ENCODE measurements around the gene ZNF575.

ZNF575 gene

DNA sequence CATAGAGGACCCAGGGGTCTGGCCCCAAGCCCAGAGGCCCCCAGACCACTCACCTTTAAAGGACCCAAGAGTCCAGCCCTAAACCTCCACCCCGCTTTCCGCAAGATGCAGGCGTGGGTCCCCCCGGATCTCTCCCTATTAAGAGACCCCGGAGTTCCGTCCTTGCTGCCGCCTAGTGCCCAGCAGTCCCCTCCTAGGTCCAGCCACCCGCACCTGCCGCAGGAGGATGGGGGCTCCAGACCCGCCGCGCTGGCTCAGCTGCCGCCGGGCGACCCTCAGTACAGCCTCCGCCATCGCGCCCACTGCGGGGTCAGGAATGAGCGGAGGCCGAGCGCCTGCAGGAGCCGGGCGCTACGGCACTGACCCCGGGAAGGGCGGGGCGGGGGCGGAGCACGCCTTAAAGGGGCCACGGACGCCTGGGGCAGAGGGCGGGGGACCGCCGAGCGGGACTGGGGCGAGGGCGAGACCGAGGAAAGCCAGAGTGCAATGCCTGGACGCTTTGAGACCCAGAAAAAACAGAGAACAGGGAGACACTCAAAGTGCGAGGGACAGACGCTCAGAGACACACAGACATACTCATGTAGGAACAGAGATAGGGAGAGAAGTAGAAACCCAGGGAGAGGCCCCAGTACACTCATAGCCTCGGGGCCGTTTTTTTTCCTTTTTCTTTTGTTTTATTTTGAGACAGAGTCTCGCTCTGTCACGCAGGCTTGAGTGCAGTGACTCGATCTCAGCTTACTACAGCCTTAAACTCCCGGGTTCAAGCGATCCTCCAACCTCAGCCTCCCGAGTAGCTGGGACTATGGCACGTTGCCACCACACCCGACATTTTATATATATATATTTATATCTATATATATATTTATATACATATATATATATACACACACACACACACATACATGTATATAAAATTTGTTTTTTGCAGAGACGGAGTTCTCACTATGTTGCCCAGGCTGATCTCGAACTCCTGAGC, 5.8 kb upstream of the ZNF575 start, which contains the start of gene ETHE1 (continued):
- TF ChIP-seq, protein P1, sequence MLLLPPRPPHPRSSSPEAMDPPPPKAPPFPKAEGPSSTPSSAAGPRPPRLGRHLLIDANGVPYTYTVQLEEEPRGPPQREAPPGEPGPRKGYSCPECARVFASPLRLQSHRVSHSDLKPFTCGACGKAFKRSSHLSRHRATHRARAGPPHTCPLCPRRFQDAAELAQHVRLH (tag by site-specific recombination; IDR thresholded peaks at IDR 0.05): 0 out of 2 replicates have a peak, but pooled peaks have one; percentile 7
- TF ChIP-seq SP2 (tag by site-specific recombination; IDR thresholded peaks at IDR 0.05): peak; percentile 85
- TF ChIP-seq ZBTB48 (tag by site-specific recombination; IDR thresholded peaks at IDR 0.05): peak; percentile 80
- TF ChIP-seq ZIC2 (tag by site-specific recombination; IDR thresholded peaks at IDR 0.05): peak; percentile 51; the same call in 1 of the 2 replicates
- peak; percentile 18; the same call in 1 of the 2 replicates for TF ChIP-seq ZNF223 (tag by site-specific recombination; IDR thresholded peaks at IDR 0.05)
- peak; percentile 92 for TF ChIP-seq KLF10 (tag by site-specific recombination; IDR thresholded peaks at IDR 0.05)
- TF ChIP-seq, protein P2, sequence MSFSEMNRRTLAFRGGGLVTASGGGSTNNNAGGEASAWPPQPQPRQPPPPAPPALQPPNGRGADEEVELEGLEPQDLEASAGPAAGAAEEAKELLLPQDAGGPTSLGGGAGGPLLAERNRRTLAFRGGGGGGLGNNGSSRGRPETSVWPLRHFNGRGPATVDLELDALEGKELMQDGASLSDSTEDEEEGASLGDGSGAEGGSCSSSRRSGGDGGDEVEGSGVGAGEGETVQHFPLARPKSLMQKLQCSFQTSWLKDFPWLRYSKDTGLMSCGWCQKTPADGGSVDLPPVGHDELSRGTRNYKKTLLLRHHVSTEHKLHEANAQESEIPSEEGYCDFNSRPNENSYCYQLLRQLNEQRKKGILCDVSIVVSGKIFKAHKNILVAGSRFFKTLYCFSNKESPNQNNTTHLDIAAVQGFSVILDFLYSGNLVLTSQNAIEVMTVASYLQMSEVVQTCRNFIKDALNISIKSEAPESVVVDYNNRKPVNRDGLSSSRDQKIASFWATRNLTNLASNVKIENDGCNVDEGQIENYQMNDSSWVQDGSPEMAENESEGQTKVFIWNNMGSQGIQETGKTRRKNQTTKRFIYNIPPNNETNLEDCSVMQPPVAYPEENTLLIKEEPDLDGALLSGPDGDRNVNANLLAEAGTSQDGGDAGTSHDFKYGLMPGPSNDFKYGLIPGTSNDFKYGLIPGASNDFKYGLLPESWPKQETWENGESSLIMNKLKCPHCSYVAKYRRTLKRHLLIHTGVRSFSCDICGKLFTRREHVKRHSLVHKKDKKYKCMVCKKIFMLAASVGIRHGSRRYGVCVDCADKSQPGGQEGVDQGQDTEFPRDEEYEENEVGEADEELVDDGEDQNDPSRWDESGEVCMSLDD (tag by site-specific recombination; IDR thresholded peaks at IDR 0.05): peak; percentile 62; the same call in 1 of the 2 replicates
- no peak for TF ChIP-seq ZNF624 (tag by site-specific recombination; IDR thresholded peaks at IDR 0.05)
- peak; percentile 97 for TF ChIP-seq KLF7 (tag by site-specific recombination; IDR thresholded peaks at IDR 0.05; ENCODE audit: borderline replicate concordance)
- TF ChIP-seq OSR2 (tag by site-specific recombination; IDR thresholded peaks at IDR 0.05): peak; percentile 56; the same call in 1 of the 2 replicates
- no peak for TF ChIP-seq ZNF521 (tag by site-specific recombination; IDR thresholded peaks at IDR 0.05)
- no peak for TF ChIP-seq ZNF670 (tag by site-specific recombination; IDR thresholded peaks at IDR 0.05; ENCODE audit: low read depth)
- TF ChIP-seq, protein P3, sequence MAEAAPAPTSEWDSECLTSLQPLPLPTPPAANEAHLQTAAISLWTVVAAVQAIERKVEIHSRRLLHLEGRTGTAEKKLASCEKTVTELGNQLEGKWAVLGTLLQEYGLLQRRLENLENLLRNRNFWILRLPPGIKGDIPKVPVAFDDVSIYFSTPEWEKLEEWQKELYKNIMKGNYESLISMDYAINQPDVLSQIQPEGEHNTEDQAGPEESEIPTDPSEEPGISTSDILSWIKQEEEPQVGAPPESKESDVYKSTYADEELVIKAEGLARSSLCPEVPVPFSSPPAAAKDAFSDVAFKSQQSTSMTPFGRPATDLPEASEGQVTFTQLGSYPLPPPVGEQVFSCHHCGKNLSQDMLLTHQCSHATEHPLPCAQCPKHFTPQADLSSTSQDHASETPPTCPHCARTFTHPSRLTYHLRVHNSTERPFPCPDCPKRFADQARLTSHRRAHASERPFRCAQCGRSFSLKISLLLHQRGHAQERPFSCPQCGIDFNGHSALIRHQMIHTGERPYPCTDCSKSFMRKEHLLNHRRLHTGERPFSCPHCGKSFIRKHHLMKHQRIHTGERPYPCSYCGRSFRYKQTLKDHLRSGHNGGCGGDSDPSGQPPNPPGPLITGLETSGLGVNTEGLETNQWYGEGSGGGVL (tag by site-specific recombination; IDR thresholded peaks at IDR 0.05): 0 out of 2 replicates have a peak, but pooled peaks have one; percentile 6
- TF ChIP-seq ZNF548 (tag by site-specific recombination; IDR thresholded peaks at IDR 0.05): no peak
- TF ChIP-seq, protein P4, sequence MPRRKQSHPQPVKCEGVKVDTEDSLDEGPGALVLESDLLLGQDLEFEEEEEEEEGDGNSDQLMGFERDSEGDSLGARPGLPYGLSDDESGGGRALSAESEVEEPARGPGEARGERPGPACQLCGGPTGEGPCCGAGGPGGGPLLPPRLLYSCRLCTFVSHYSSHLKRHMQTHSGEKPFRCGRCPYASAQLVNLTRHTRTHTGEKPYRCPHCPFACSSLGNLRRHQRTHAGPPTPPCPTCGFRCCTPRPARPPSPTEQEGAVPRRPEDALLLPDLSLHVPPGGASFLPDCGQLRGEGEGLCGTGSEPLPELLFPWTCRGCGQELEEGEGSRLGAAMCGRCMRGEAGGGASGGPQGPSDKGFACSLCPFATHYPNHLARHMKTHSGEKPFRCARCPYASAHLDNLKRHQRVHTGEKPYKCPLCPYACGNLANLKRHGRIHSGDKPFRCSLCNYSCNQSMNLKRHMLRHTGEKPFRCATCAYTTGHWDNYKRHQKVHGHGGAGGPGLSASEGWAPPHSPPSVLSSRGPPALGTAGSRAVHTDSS (tag by site-specific recombination; IDR thresholded peaks at IDR 0.05): no peak
- TF ChIP-seq ZNF16 (tag by site-specific recombination; IDR thresholded peaks at IDR 0.05; ENCODE audit: low read depth): peak; percentile 63; the same call in 1 of the 2 replicates
- TF ChIP-seq, protein P5, sequence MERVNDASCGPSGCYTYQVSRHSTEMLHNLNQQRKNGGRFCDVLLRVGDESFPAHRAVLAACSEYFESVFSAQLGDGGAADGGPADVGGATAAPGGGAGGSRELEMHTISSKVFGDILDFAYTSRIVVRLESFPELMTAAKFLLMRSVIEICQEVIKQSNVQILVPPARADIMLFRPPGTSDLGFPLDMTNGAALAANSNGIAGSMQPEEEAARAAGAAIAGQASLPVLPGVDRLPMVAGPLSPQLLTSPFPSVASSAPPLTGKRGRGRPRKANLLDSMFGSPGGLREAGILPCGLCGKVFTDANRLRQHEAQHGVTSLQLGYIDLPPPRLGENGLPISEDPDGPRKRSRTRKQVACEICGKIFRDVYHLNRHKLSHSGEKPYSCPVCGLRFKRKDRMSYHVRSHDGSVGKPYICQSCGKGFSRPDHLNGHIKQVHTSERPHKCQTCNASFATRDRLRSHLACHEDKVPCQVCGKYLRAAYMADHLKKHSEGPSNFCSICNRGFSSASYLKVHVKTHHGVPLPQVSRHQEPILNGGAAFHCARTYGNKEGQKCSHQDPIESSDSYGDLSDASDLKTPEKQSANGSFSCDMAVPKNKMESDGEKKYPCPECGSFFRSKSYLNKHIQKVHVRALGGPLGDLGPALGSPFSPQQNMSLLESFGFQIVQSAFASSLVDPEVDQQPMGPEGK (tag by site-specific recombination; IDR thresholded peaks at IDR 0.05): peak; percentile 94
- TF ChIP-seq ZSCAN30 (tag by site-specific recombination; IDR thresholded peaks at IDR 0.05): peak; percentile 73
- TF ChIP-seq, protein P6, sequence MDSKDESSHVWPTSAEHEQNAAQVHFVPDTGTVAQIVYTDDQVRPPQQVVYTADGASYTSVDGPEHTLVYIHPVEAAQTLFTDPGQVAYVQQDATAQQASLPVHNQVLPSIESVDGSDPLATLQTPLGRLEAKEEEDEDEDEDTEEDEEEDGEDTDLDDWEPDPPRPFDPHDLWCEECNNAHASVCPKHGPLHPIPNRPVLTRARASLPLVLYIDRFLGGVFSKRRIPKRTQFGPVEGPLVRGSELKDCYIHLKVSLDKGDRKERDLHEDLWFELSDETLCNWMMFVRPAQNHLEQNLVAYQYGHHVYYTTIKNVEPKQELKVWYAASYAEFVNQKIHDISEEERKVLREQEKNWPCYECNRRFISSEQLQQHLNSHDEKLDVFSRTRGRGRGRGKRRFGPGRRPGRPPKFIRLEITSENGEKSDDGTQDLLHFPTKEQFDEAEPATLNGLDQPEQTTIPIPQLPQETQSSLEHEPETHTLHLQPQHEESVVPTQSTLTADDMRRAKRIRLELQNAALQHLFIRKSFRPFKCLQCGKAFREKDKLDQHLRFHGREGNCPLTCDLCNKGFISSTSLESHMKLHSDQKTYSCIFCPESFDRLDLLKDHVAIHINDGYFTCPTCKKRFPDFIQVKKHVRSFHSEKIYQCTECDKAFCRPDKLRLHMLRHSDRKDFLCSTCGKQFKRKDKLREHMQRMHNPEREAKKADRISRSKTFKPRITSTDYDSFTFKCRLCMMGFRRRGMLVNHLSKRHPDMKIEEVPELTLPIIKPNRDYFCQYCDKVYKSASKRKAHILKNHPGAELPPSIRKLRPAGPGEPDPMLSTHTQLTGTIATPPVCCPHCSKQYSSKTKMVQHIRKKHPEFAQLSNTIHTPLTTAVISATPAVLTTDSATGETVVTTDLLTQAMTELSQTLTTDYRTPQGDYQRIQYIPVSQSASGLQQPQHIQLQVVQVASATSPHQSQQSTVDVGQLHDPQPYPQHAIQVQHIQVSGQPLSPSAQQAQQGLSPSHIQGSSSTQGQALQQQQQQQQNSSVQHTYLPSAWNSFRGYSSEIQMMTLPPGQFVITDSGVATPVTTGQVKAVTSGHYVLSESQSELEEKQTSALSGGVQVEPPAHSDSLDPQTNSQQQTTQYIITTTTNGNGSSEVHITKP (tag by site-specific recombination; IDR thresholded peaks at IDR 0.05): peak; percentile 61; the same call in 1 of the 2 replicates
- peak; percentile 91 for TF ChIP-seq KLF16 (tag by site-specific recombination; IDR thresholded peaks at IDR 0.05)
- TF ChIP-seq ZNF623 (tag by site-specific recombination; IDR thresholded peaks at IDR 0.05): peak; percentile 33; the same call in 1 of the 2 replicates
- TF ChIP-seq ZNF610 (tag by site-specific recombination; IDR thresholded peaks at IDR 0.05; ENCODE audit: borderline replicate concordance): peak; percentile 69; the same call in 1 of the 2 replicates
- TF ChIP-seq KLF9 (tag by site-specific recombination; IDR thresholded peaks at IDR 0.05; ENCODE audit: low read depth): peak; percentile 97
- peak; percentile 100 for TF ChIP-seq ZFP69B (tag by site-specific recombination; IDR thresholded peaks at IDR 0.05)
- peak; percentile 75 for TF ChIP-seq SP7 (tag by site-specific recombination; IDR thresholded peaks at IDR 0.05)

Data from HEK293 (cell line).